Mammary epithelial cell (primary cell): ENCODE results near the gene LTN1.

Source experiments
- EZH2 ChIP-seq: IDR thresholded peaks from 2 replicates; pipeline ENCODE4 v1.6.1; 2012; ENCODE audit warnings: low read length, inconsistent platforms, borderline replicate concordance
- TF ChIP-seq, protein P1 (sequence below), 2 donors: IDR thresholded peaks in 1 of 2; conservative IDR thresholded peaks in 1 of 2; 2 replicates each; pipeline ENCODE4 v1.5.1; 2011 to 2012; ENCODE audit warnings: inconsistent platforms in 2 of 2, low read length in 2 of 2, mild to moderate bottlenecking in 2 of 2, control low read depth in 1 of 2, low read depth in 1 of 2; ENCODE audit not compliant: insufficient read depth in 1 of 2; ENCODE audit errors: extremely low read depth in 1 of 2

DNA sequence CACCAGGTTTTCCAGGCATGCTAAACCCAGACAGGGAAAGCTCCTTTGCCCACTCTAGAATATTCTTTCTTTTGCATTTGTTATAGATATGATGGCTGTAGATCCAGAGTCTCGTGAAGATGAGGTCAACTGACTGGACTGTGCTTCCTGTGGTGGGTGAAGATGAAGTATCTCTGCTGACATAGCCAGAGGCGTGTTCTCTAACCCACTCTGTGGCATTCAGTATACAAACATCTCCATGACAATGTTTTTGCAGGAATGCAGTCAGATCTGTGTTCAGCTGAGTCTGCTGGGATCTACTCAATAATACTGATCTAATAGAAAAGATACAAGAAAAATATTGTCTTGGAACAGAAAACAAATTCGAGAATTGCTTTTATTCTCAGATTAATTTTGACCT lies 15.1 kb upstream of the LTN1 start:
- TF ChIP-seq, protein P1, sequence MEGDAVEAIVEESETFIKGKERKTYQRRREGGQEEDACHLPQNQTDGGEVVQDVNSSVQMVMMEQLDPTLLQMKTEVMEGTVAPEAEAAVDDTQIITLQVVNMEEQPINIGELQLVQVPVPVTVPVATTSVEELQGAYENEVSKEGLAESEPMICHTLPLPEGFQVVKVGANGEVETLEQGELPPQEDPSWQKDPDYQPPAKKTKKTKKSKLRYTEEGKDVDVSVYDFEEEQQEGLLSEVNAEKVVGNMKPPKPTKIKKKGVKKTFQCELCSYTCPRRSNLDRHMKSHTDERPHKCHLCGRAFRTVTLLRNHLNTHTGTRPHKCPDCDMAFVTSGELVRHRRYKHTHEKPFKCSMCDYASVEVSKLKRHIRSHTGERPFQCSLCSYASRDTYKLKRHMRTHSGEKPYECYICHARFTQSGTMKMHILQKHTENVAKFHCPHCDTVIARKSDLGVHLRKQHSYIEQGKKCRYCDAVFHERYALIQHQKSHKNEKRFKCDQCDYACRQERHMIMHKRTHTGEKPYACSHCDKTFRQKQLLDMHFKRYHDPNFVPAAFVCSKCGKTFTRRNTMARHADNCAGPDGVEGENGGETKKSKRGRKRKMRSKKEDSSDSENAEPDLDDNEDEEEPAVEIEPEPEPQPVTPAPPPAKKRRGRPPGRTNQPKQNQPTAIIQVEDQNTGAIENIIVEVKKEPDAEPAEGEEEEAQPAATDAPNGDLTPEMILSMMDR (conservative IDR thresholded peaks at IDR 0.05 in 1 of 2, IDR thresholded peaks at IDR 0.05 in 1 of 2; ENCODE audit: extremely low read depth in 1 of 2, insufficient read depth in 1 of 2, low read depth in 1 of 2, low read length in 2 of 2): no peak
- TF ChIP-seq EZH2: no peak
